SK-N-SH (cell line): ENCODE results near the gene WASF1. TPM values are rescaled to one million over a fixed set of nuclear protein-coding genes. Genes with fewer than 3 reads are reported as not detected.

ENCODE experiments used
- CTCF ChIA-PET: fragments of 300-600, 350-600 bp; formaldehyde crosslinking; extraction: SDS; loops from one replicate; lab custom pipeline; 2021; lab: Yijun Ruan, JAX
- POLR2A ChIA-PET: fragments of 350-600 bp; sonication (Branson Sonifier 250); formaldehyde crosslinking; extraction: SDS; loops from one replicate; lab custom pipeline; 2020; ENCODE audit warnings: antibody characterized with exemption, inconsistent platforms; lab: Yijun Ruan, JAX
- DNase-seq: peaks from one replicate; pipeline ENCODE4 v3.0.0; 2012
- H2AFZ ChIP-seq: fragments of 200-600 bp; sonication (generic); 2 replicates; pipeline ENCODE4 v1.8.1; 2016; ENCODE audit warnings: antibody characterized with exemption, mild to moderate bottlenecking, low read depth
- H3F3A ChIP-seq: fragments of 200-600 bp; sonication (generic); replicated peaks from 2 replicates; pipeline ENCODE3; 2016; ENCODE audit warnings: antibody characterized with exemption, mild to moderate bottlenecking; ENCODE audit not compliant: insufficient read depth
- H3K27ac ChIP-seq, 2 experiments: fragments of 200-500 bp in 1 of 2; fragments of 200-600 bp in 1 of 2; sonication (Bioruptor generic) in 1 of 2; sonication (generic), shearing (Covaris generic) in 1 of 2; 2 replicates each; pipeline versions ENCODE4 v1.5.1 to v1.6.1; 2014 to 2016; ENCODE audit warnings: low read depth in 2 of 2, inconsistent platforms in 1 of 2, low read length in 1 of 2, mild to moderate bottlenecking in 1 of 2, mixed read lengths in 1 of 2
- H3K27me3 ChIP-seq: fragments of 200-600 bp; sonication (generic), shearing (Covaris generic); 2 replicates; pipeline ENCODE4 v1.6.1; 2016; ENCODE audit warnings: mixed run types; ENCODE audit not compliant: insufficient read depth
- H3K36me3 ChIP-seq, 2 experiments: fragments of 200-500 bp in 1 of 2; fragments of 200-600 bp in 1 of 2; sonication (Bioruptor generic) in 1 of 2; sonication (generic) in 1 of 2; replicated peaks in 1 of 2; 2 replicates each; pipeline versions ENCODE3 to v1.5.1; 2014 to 2016; ENCODE audit warnings: low read length in 1 of 2, mild to moderate bottlenecking in 1 of 2; ENCODE audit not compliant: insufficient read depth in 2 of 2, control insufficient read depth in 1 of 2
- H3K4me1 ChIP-seq, 2 experiments: fragments of 200-500 bp in 1 of 2; fragments of 200-600 bp in 1 of 2; sonication (Bioruptor generic) in 1 of 2; sonication (generic), shearing (Covaris generic) in 1 of 2; 2 replicates each; pipeline versions ENCODE4 v1.5.1 to v1.6.1; 2014 to 2016; ENCODE audit warnings: low read depth in 1 of 2, low read length in 1 of 2, mixed run types in 1 of 2; ENCODE audit not compliant: insufficient read depth in 2 of 2, control insufficient read depth in 1 of 2
- H3K4me2 ChIP-seq: fragments of 200-600 bp; sonication (generic), shearing (Covaris generic); 2 replicates; pipeline ENCODE4 v1.6.1; 2017; ENCODE audit warnings: mixed run types
- H3K4me3 ChIP-seq, 2 experiments: fragments of 200-500 bp in 1 of 2; fragments of 200-600 bp in 1 of 2; sonication (Bioruptor generic) in 1 of 2; sonication (generic), shearing (Covaris generic) in 1 of 2; 2 replicates each; pipeline versions ENCODE4 v1.5.1 to v1.8.1; 2014 to 2016; ENCODE audit warnings: low read depth in 2 of 2, inconsistent platforms in 1 of 2, low read length in 1 of 2, mild to moderate bottlenecking in 1 of 2, mixed read lengths in 1 of 2, moderate library complexity in 1 of 2
- H3K79me2 ChIP-seq: fragments of 200-600 bp; sonication (generic); 2 replicates; pipeline ENCODE4 v1.8.1; 2017; ENCODE audit warnings: mild to moderate bottlenecking; ENCODE audit not compliant: insufficient read depth
- H3K9ac ChIP-seq: fragments of 200-600 bp; sonication (generic); 2 replicates; pipeline ENCODE4 v1.6.1; 2017; ENCODE audit warnings: mixed run types
- H3K9me2 ChIP-seq: fragments of 200-600 bp; sonication (generic); 2 replicates; pipeline ENCODE4 v1.6.1; 2017; ENCODE audit warnings: mixed run types
- H3K9me3 ChIP-seq: fragments of 200-600 bp; sonication (generic); 2 replicates; pipeline ENCODE4 v1.6.1; 2017; ENCODE audit warnings: mixed run types, mild to moderate bottlenecking, moderate library complexity
- H4K20me1 ChIP-seq: fragments of 200-600 bp; sonication (generic); 2 replicates; pipeline ENCODE4 v1.6.1; 2017; ENCODE audit warnings: mild to moderate bottlenecking, mixed run types; ENCODE audit not compliant: insufficient read depth
- FOSL2 ChIP-seq: IDR thresholded peaks from 2 replicates; pipeline ENCODE4 v1.4.0; 2012; ENCODE audit warnings: low read depth, mild to moderate bottlenecking, moderate library complexity, borderline replicate concordance
- JUND ChIP-seq: IDR thresholded peaks from 2 replicates; pipeline ENCODE4 v1.4.0; 2012
- NFIC ChIP-seq: IDR thresholded peaks from 2 replicates; pipeline ENCODE4 v1.4.0; 2012; ENCODE audit warnings: borderline replicate concordance
- NRF1 ChIP-seq: IDR thresholded peaks from 2 replicates; pipeline ENCODE4 v1.6.1; 2012; ENCODE audit warnings: low read depth, mild to moderate bottlenecking, low read length
- RCOR1 ChIP-seq: fragments of 150-350 bp; IDR thresholded peaks from 2 replicates; pipeline ENCODE4 v1.6.1; 2017; ENCODE audit warnings: antibody characterized with exemption, low read length
- RFX5 ChIP-seq: IDR thresholded peaks from 2 replicates; pipeline ENCODE4 v1.6.1; 2012; ENCODE audit warnings: mild to moderate bottlenecking, improper control_type of control experiment, low read length
- RXRA ChIP-seq: IDR thresholded peaks from 2 replicates; pipeline ENCODE4 v1.4.0; 2012; ENCODE audit warnings: low read depth, mild to moderate bottlenecking, borderline replicate concordance
- SIN3A ChIP-seq: IDR thresholded peaks from 2 replicates; pipeline ENCODE4 v1.6.1; 2012; ENCODE audit warnings: low read depth, mild to moderate bottlenecking, low read length, moderate library complexity, borderline replicate concordance
- TAF1 ChIP-seq: IDR thresholded peaks from 2 replicates; pipeline ENCODE4 v1.6.1; 2012; ENCODE audit warnings: low read depth, mild to moderate bottlenecking, low read length, moderate library complexity, borderline replicate concordance
- TEAD4 ChIP-seq: IDR thresholded peaks from 2 replicates; pipeline ENCODE4 v1.4.0; 2012; ENCODE audit warnings: mild to moderate bottlenecking, borderline replicate concordance; ENCODE audit not compliant: insufficient read depth
- whole genome bisulfite sequencing: methylation state at CpG from one replicate; pipeline ENCODE4 v1.1.6; 2017; ENCODE audit warnings: low lambda C conversion rate; 5-methylcytosine and 5-hydroxymethylcytosine counted together
- polyA plus RNA-seq, 3 experiments: library from polyadenylated mRNA; depleted of rRNA; stranded (reverse); fragments of >200 nt; gene quantifications; 2 replicates each; pipeline ENCODE4 v1.2.3, GENCODE V29; 2012
- TF ChIP-seq, protein P1 (sequence below): IDR thresholded peaks from 2 replicates; pipeline ENCODE4 v1.4.0; 2012; ENCODE audit warnings: low read depth, borderline replicate concordance
- TF ChIP-seq, protein P2 (sequence below): fragments of 200-600 bp; sonication (generic); IDR thresholded peaks from 2 replicates; pipeline ENCODE4 v1.6.1; 2017; ENCODE audit warnings: antibody characterized with exemption, mild to moderate bottlenecking, moderate library complexity
- TF ChIP-seq, protein P3 (sequence below): fragments of 150-350 bp; IDR thresholded peaks from 2 replicates; pipeline ENCODE4 v1.6.1; 2016; ENCODE audit warnings: mild to moderate bottlenecking, low read depth, low read length

Gene WASF1
- polyA plus RNA-seq, 1 of the 3 experiments (the other 2 are of a cell fraction), result 31.4 TPM

DNA sequence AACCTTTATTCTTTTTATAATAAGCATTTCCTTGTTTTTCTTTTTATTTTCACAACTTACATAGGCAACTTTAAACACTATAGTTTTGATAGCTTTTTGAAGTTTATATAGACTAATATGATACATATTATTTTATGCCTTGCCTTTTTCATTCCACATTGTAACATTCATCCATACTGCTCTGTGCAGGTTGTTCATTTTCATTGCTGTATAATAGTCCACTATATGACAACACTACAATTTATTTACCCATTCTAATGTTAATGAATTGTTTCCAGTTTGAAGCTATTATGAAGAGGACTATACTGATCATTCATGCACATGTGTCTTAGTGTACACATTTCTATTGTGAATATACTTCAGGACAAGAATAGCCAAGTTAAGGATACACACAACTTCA, 49.1 kb downstream of the WASF1 start:
- Histone ChIP-seq H3F3A (no peaks in the 10 kb centered on the region), H3K27ac (no peak overlapping the region), H3K9ac (no peak overlapping the region), H2AFZ (no peak overlapping the region)
- TF ChIP-seq RFX5 (no peak), NRF1 (no peak), RXRA (no peak), TEAD4 (no peak), SIN3A (no peak), NFIC (no peak), TAF1 (no peak), RCOR1 (no peak), JUND (no peak), FOSL2 (no peak)
- TF ChIP-seq, protein P1, sequence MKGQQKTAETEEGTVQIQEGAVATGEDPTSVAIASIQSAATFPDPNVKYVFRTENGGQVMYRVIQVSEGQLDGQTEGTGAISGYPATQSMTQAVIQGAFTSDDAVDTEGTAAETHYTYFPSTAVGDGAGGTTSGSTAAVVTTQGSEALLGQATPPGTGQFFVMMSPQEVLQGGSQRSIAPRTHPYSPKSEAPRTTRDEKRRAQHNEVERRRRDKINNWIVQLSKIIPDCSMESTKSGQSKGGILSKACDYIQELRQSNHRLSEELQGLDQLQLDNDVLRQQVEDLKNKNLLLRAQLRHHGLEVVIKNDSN, result no peak
- TF ChIP-seq, protein P2, sequence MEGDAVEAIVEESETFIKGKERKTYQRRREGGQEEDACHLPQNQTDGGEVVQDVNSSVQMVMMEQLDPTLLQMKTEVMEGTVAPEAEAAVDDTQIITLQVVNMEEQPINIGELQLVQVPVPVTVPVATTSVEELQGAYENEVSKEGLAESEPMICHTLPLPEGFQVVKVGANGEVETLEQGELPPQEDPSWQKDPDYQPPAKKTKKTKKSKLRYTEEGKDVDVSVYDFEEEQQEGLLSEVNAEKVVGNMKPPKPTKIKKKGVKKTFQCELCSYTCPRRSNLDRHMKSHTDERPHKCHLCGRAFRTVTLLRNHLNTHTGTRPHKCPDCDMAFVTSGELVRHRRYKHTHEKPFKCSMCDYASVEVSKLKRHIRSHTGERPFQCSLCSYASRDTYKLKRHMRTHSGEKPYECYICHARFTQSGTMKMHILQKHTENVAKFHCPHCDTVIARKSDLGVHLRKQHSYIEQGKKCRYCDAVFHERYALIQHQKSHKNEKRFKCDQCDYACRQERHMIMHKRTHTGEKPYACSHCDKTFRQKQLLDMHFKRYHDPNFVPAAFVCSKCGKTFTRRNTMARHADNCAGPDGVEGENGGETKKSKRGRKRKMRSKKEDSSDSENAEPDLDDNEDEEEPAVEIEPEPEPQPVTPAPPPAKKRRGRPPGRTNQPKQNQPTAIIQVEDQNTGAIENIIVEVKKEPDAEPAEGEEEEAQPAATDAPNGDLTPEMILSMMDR, result no peak
- TF ChIP-seq, protein P3, sequence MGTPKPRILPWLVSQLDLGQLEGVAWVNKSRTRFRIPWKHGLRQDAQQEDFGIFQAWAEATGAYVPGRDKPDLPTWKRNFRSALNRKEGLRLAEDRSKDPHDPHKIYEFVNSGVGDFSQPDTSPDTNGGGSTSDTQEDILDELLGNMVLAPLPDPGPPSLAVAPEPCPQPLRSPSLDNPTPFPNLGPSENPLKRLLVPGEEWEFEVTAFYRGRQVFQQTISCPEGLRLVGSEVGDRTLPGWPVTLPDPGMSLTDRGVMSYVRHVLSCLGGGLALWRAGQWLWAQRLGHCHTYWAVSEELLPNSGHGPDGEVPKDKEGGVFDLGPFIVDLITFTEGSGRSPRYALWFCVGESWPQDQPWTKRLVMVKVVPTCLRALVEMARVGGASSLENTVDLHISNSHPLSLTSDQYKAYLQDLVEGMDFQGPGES, result no peak
- TF ChIP-seq, all 33 proteins: peak for 0
- H3K9me2 ChIP-seq, result no peaks in the 10 kb centered on the region; the same call in 1 of the 2 replicates
- H3K9me3 ChIP-seq, result no peaks in the 10 kb centered on the region
- POLR2A ChIA-PET, result no interaction called here
- CTCF ChIA-PET, result interaction anchor here (2.5 kb wide), 1 partner anchor 212 kb away, joined by 5 read pairs; no protein-coding TSS in a partner anchor
- no peaks in the 10 kb centered on the region for H3K79me2 ChIP-seq
- no peak overlapping the region for H3K4me2 ChIP-seq
- no peak for DNase-seq
- H3K27me3 ChIP-seq, result no peaks in the 10 kb centered on the region
- H3K4me1 ChIP-seq, result peaks cover 0 to 5% of the 10 kb centered on the region in 2 experiments; a peak in 2 of 4 replicates
- peaks cover 11 to 20% of the 10 kb centered on the region in 2 experiments for H3K36me3 ChIP-seq
- no peak overlapping the region for H3K4me3 ChIP-seq
- 0 out of 2 replicates have a peak, but pooled peaks cover 5% of the 10 kb centered on the region for H4K20me1 ChIP-seq

DNA sequence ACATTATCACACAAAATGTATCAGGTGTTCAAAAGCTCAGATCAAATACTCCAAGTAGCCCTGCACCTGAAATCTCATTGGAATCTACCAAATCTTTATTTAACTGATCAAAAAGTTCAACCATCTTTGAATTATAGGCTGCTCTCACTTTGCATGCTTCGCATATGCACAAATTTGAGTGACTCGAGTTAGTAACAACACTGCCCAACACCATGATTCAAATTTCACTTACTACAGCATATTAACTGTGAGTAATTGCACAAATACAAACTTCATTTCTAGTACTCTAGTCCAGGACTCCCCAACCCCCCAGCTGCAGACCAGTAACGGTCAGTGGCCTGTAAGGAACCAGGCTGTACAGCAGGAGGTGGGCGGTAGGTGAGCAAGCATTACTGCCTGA, 51.1 kb downstream of the WASF1 start:
- ChIA-PET CTCF (interaction anchor here (0.6 to 0.9 kb wide), 2 partner anchors 13 to 18 kb away, joined by 3 read pairs; no protein-coding TSS in a partner anchor), POLR2A (no interaction called here)
- 100% methylated on average over 4 of the region's 4 CpGs for WGBS
- no peak overlapping the region; a peak in 1 of 4 replicates for H3K27ac ChIP-seq
- no peak overlapping the region for H3K9ac ChIP-seq
- H3K4me1 ChIP-seq, result peaks cover 0 to 5% of the 10 kb centered on the region in 2 experiments; a peak in 2 of 4 replicates
- H3K79me2 ChIP-seq, result no peaks in the 10 kb centered on the region
- 0 out of 2 replicates have a peak, but pooled peaks cover 5% of the 10 kb centered on the region for H4K20me1 ChIP-seq
- no peaks in the 10 kb centered on the region for H3K27me3 ChIP-seq
- TF ChIP-seq RCOR1, result no peak
- no peak overlapping the region for H3K4me3 ChIP-seq
- H3K9me2 ChIP-seq, result no peaks in the 10 kb centered on the region; the same call in 1 of the 2 replicates
- DNase-seq, result no peak
- no peak overlapping the region for H3K4me2 ChIP-seq
- no peaks in the 10 kb centered on the region for H3K9me3 ChIP-seq
- peaks cover 14 to 29% of the 10 kb centered on the region in 2 experiments for H3K36me3 ChIP-seq
- H3F3A ChIP-seq, result no peaks in the 10 kb centered on the region
- H2AFZ ChIP-seq, result no peak overlapping the region
